HG02759 (cell line): ENCODE data around the gene ZNF248.
A peak's percentile ranks its signal among the peaks of the same experiment; 100 is the strongest.
"Not testable (repeated sequence)": the region's sequence is repeated elsewhere in the genome, so short reads cannot be mapped to it uniquely, and the experiment has no call there.

Experiments used
- ATAC-seq: cut with Tn5 transposase; IDR thresholded peaks from one replicate; pipeline ENCODE4 v1.9.1; 2021; ENCODE audit warnings: mild to moderate bottlenecking, moderate library complexity; ENCODE audit not compliant: unreplicated experiment

ZNF248 gene

DNA sequence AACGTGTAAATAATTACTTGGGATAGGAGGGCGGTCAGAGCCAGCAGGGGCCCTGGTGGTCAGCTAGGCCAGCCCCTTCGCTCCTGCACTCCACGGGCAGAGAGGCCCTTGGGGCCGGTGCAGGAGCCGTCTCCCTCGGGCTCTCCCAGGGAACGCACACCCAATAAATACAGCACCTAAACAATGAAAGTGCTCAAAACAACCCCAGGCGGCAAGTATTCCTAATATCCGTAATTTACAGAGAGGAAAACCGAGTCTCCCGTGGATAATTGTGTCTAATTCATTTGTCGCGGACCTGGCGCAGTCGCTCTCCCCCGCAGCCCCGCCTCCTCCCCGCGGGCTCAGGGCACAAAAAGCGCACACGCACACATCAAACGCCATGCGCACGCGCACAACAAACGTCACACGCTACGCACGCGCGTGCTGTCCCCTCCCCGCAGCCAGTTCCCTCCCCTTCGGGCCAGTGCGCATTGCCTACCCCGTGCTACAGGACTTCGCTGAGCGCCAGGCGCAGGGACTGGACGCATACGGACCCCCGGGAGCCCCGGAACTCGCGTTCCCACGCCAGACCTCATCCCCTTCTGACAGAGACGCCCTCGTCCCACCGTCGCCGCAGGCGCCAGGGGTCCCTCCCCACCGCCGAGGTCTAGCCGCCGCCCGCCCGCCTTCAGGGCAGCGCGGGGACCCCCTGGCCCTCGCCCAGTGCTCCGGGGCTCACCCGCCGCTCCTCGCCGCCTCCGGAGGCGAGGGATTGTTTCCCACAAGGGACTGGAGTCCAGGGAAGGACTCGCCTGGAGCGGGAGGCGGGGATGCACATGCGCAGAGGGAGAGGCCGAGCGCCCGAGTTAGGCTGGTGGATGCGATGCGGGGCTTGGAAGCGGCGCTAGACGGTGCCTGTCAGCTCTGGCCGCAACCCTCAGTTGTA, at the start of gene ZNF248:
Gene ZNF248, minus strand, starts transcription at position 324 of the 925 bp plus-strand sequence. CDS start 1,300 bp downstream, outside the sequence.
- ATAC-seq, result peak; percentile 95

DNA sequence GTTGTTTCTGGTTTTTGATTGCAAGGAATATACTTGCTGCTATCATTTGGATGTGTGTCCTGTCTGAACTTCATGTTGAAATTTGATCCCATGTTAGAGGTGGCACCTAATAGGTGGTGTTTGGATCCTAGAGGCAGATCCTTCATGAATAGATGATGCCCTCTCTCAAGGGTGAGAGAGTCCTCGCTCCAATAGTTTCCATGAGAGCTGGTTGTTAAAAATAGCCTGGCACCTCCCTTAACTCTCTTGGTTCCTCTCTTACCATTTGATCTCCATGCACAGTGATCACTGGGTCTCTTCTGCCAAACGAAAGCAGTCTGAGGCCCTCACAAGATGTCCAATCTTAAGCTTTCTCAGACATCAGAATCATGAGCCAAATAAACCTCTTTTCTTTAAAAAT, 49.0 kb upstream of the ZNF248 start:
- no peak for ATAC-seq

DNA sequence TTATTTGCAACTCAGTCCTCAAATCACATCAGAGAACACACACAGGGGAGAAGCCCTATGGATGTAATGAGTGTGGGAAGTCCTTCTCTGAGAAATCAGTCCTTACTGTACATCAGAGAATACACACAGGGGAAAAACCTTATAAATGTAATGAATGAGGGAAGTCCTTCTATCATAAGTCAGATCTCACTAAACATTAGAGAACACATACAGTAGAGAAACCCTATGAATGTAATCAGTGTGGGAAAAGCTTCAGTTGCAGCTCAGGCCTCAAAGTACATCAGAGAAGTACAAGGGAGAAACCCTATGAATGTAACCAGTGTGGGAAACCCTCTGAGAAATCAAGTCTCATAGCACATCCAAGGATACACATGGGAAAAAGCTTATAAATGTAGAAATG, 39.0 kb upstream of the ZNF248 start:
- no peak for ATAC-seq

DNA sequence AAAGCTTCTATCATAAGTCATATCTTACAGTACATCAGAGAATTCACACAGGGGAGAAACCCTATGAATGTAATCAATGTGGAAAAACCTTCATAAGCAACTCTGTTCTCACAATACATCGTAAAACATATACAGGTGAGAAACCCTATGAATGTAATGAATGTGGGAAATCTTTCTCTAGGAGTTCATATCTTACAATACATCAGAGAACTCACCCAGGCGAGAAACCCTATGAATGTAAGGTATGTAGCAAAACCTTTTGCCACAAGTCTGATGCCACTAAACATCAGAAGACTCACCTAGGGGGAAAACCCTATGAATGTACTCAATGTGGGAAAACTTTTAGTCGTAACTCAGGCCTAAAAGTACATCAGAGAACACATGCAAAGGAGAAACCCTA, 38.3 kb upstream of the ZNF248 start:
- no peak for ATAC-seq

DNA sequence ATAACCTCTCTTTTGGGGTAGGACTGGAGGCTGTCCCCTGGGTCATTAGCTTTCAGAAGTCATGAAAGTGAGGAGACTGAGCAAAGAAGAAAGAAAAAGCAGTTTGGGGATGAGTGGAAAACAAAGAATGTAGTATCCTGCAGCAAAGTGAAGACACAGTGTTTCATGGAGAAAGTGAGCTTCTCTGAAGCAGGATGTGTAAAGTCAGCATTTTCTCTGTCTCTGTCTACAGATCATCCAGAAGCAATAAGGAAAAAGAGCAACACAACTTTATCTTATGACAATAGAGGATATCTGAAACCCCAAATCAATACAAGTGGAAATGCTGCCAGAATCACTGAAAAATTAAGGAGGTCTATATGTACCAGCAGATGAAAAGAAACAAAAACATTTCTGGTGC, 28.4 kb upstream of the ZNF248 start:
- ATAC-seq, result no peak

DNA sequence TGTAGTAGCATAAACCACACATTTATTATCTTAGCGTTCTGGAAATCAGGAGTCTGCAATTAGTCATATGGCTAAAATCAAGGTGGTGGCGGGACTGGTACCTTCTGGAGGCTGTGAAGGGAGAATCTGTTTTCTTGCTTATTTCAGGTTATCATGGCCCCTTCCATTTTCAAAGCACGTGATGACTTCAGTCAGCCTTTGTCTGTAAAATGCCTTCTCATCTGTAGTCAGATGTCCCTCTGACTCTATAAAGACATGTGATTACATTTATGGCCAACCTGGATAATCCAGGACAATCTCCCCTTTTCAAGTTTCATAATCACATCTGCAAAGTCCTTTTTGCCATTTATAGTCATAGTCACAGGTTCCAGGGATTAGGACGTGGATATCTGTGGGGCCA, 15.5 kb upstream of the ZNF248 start:
- no peak for ATAC-seq

DNA sequence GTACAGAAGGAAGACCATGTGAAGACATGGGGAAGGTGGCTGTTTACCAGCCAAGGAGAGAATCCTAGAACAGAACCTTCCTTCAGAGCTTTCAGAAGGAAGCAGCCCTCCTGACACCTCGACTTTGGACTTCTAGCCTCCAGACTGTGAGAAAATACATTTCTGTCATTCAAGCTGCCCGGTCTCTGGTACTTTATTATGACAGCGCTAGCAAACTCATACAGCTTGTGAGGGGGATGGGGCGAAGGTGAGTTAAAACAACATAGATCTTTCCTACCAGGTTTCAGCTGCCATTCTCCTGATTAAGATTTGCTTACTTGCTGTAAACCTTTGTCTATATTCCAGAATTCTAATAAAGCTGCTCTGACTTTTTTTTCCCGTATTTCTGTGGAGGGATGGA, 14.9 kb upstream of the ZNF248 start:
- no peak for ATAC-seq

DNA sequence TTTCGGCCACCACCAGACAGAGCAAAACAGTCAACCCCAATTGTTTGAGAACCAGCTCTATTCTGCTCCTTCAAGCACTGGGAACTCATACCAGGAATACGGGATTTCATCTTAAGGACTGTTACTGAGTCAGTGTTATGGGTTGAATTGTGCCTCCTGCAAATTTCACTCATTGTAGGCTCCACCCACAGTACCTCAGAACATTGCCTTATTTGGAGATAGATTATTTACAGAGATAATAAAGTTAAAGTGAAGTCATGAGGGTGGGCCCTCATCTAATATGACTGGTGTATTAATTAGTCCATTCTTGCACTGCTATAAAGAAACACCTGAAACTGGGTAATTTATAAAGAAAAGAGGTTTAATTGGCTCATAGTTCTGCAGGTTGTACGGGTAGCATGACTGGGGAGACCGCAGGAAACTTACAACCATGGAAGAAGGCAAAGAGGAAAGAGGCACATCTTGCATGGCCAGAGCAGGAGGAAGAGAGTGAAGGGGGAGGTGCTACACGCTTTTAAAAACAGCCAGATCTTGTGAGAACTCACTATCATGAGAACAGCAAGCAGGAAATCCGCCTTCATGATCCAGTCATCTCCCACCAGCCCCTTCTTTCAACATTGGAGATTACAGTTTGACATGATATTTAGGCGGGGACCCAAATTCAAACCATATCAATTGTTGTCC, 14.3 kb upstream of the ZNF248 start:
- no peak for ATAC-seq

DNA sequence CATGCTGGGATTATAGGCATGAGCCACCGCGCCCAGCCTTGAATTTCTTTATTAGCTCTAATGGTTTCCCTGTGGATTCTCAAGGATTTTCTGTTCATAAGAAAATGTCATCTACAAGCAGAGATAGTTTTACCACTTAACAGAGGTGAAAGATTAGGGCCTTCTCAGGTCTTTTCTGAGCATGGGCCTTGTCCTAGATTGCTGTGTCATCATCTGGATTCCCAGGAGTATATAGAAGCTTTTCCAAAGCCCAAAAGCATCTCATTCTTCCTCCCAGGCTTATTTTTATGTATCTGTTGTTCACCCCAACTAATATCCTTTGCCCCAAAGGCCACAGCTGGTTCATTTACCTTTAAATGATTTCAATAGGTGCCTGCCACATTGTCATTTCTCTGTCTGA, 13.7 kb upstream of the ZNF248 start:
- no peak for ATAC-seq

DNA sequence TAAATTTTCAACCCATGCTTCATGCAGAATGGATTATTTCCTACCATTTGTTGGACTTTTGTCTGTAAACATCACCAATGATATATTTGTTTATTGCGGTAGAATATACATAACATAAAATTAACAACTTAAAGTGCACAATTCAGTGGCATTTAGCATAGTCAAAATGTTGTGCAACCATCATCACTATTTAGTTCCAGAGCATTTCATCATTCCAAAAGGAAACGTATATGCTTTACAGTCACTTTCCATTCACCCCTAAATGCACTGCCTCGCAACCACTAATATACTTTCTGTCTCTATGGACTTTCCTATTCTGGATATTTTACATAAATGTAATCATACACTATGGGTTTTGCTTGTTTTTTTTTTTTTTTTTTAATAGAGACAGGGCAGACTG, 11.4 kb upstream of the ZNF248 start:
- no peak for ATAC-seq

DNA sequence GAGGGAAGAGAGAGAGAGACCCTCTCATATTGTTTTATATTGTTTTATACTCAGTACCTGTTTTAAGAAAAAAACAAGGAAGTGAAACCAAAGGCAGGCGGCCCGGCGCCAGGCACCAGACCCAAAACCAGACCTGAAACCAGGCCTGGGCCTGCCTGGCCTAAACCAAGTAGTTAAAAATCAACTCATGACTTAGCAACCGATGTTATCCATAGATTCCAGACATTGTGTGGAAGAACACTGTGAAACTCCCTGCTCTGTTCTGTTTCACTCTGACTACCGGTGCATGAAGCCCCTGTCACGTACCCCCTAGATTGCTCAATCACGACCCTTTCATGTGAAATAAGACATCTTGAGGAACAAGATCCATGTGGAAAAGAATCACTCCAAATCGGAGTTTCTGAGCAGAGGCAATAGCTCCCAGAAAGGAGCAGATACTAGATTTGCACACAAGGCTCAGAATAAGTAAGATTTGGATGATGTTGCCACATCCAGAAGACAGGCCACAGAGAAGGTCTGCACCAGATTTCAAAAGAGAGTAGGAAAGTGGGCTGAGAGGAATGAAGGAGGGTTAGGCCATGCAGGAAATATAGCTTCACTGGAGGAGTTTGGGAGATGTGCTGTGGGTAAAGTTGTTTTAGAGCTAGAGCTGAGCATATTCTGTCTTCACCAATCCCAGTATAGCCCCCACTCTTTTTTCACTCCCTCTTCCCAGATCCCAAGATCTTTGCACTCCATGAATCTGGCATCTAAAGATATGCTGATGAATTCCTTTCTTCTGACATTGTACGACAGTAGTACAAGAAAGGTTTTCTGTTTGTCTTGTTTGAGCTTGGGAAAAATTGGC, 8.8 kb upstream of the ZNF248 start:
- ATAC-seq, result peak; percentile 54

DNA sequence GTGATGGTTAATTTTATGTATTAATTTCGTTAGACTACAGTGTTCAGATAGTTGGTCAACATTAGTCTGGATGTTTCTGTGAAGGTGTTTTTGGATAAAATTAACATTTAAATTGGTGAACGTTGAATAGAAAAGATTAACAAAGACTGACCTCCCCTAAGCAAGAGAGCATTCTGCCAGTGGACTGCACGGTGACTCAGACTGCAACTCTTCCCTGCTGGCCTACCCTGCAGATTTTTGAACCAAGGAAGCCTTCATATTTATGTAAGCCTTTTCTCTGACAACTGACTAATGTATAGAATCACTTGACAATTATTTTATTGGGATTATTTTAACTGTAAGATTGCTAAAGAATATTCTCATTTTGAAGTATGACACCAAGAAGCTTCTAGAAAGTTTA, 7.9 kb upstream of the ZNF248 start:
- ATAC-seq, result no peak

DNA sequence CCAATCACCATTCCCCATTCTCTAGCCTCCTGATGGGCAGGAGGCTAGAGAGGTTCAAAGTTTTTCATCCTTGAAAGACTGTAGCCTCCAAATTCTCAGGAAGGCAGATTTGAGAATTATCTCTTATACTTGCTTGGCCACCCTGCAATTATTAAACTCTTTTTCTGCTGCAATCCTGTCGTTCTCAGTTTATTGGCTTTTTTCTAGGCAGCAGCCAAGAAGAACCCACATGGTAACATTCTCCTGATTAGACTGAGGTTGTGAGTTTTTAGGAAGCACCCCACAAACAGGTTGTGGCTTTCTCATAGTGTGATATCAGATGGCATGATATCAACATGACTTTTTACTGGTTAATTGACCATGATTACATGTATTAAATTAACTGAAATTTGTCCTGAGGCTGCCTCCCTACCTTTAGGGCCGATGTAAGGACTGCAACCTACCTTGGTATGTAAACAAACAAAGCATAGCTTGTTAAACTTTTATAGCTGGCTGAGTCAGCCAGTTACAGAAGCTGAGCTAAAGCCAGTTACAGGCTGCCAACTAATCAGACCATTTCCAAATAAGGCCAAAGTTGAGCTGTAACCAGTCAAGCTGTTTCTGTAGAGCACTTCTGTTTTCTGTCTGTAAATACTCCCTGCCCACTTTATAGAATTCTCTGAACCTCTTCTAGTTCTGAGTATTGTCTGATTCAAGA, 3.2 kb upstream of the ZNF248 start:
- ATAC-seq, result no peak

DNA sequence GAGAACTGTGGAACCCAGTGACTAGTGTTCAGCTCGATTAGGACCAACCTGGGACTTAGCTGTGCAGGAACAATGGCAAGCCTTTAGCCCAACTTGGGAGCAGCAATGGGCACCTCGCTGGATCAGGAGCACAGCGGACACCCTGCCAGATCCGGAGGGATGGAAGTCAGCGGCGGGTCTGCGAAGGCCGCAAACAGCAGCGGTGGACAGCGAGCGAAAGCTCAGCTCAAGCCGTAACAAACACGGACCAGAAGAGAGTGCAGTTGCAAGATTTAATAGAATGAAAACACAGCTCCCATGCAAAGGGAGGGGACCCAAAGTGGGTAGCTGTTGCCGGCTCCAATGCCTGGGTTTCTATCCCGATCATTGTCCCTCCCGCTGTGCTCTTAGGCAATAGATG, 1.9 kb upstream of the ZNF248 start:
- ATAC-seq, result not testable (repeated sequence)

DNA sequence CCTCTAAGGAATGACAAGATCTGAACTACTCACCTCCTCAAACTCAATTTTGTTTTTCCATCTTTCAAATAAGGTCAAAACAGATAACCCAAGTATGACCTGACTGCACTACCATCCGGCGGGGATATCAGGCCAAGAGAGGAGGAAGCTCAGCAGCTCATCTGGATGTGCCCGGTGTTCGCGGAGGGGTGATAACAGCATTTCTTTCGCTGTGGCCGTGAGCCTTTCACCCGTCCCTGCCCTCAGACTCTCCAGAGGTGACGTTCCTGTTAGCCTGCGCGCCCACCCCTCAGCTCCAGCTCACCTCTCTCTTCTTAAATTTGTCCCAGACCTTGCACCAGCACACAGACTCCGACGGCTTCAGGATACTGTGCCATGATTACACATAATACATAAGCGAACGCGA, 526 bp downstream of the ZNF248 start:
- peak; percentile 11 for ATAC-seq

DNA sequence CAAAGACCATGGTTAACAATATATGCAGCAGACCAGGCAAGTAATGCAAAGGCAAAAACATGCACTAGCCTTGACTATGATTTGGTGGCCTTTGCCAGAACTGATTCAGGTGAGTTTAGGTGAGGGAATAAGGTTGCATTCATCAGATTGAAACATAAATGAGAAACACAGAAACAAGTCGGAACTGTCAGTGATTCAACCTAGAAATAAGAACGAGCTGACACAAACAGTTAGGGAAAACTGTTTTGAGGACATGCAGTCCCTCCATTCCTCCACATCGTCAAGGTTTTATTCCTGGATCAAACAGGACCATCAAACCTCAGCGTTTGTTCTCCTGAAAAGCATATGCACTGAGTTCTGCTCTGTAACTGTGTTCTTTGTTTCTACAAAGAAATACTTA, 1.8 kb downstream of the ZNF248 start:
- ATAC-seq, result no peak

DNA sequence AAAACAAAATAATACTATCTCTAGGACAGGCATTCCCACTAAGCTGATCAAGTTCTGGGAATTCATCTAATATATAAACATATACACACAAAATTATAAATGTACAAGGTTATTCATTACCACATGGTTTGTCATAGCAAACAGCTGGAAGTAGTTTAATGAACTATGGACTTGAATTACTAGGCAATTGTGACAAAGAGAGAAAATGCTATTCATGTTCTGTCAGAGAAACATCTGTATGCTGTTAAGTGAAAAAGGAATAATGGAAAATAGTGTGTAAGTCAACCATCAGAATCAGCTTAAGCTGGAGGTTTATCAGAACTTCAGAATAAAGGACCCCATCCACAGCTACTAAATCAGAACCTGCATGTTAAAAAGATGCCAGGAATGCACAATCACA, 2.8 kb downstream of the ZNF248 start:
- ATAC-seq, result no peak

DNA sequence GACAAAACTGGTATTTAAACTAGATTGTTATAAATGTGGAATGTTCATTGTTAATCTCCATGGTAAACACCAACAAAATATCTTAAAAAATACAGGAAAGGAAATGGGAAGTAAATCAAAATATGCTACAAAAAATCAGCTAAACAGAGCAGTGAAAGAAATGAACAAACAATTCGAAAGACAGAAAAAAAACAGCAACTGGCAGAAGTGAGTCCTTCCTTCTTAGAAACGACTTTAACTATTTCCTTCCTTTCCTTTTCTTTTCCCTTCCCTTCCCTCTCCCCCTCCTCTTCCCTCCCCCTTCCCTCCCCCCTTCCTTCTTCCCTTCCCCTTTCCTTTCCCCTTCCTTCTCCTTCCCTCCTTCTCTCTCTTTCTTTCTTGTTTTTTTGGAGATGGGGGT, 12.8 kb downstream of the ZNF248 start:
- ATAC-seq, result no peak

DNA sequence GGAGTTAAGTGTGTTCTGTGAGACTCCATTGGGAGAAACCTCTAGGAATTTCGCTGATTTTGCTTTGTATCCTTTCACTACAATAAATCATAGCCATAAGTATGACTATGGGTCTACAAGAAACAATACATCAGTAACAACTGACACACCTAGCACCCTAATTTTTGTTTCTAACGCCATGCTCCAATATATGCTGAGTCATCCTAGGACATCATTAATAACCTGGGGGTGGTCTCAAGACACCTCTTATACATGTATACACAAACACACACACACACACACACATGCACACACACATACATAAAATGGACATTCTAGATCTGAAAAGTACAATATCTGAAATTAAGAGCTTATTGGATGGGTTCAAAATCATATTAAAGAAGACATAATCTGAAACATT, 18.2 kb downstream of the ZNF248 start:
- ATAC-seq, result no peak

DNA sequence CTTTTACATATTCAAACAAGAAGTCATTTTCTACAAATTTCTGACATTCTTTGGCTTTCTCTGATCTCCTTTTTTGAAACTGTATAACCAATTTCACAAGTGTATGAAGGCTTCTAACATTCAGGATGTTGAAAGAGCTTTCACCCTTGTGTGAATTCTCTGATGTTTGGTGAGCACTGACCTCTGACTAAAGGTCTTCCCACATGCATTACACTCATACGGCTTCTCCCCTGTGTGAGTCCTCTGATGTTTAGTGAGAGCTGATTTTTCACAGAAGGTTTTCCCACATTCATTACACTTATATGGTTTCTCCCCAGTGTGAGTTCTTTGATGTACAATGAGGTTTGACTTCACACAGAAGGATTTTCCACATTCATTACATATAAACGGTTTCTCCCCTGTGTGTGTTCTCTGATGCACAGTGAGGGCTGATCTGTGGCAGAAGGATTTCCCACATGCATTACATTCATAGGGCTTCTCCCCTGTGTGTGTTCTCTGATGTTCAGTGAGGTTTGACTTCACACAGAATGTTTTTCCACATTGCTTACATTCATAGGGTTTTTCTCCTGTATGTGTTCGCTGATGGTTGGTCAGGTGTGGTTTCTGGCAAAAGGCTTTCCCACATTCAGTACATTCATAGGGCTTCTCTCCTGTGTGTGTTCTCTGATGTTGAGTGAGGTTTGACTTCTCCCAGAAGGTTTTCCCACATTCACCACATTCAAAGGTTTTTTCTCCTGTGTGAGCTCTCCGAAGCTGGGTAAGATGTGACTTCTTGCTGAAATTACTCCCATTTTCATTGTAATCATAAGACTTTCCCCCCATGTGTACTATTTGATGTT, 25.7 kb downstream of the ZNF248 start:
- ATAC-seq, result no peak
